NCI-H1436 treated with DMSO at 0.1 percent for 48 hours (cell line): ENCODE measurements around the gene HLA-DRB1.
"Not testable (repeated sequence)": the region's sequence is repeated elsewhere in the genome, so short reads cannot be mapped to it uniquely, and the experiment has no call there.

Source experiments
- DNase-seq: peaks from one replicate; lab custom pipeline; 2025; lab: John Stamatoyannopoulos, UW

The HLA-DRB1 gene

DNA sequence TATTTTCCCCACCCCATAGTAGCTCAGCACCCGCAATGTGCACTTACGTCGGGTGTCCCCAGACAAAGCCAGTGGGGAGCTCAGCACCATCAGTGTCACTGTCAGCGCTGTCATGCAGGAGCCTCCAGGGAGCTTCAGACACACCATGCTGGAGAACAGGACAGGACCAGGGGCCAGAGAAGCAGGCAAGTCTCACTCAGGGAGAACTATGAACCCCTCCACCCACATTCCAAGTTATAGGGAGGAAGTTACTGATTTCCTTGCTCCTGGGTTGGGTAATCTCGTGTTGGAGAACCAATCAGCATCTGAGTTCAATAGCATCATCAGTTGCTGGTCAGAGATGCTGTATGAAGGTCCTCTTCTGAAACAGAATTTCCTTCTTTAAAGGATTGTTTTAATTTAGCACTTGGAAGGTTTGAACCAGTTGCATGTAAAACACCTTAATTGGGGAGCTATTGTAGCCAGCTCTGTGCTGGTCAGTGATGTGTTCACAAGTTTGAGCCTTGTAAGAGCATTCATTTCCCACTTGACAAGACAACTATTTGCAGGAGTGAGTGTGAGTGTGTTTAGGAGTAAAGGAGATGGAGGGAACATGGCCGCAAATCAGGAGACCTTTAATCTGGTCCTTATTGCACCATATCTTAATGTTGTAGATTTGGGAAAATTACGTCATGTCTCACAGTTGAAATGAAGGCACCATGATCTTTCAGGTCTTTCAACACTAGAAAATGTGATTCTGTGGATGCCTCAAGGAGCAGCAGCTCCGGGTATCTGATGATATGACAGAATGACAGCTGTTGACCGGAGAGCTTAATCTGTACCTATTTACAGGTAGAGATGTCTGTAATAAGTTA lies at the start of gene HLA-DRB1:
Gene HLA-DRB1 (minus strand): TSS at position 253 of the 854 bp plus-strand sequence. CDS start 106 bp downstream, at position 147.
- no peak for DNase-seq

DNA sequence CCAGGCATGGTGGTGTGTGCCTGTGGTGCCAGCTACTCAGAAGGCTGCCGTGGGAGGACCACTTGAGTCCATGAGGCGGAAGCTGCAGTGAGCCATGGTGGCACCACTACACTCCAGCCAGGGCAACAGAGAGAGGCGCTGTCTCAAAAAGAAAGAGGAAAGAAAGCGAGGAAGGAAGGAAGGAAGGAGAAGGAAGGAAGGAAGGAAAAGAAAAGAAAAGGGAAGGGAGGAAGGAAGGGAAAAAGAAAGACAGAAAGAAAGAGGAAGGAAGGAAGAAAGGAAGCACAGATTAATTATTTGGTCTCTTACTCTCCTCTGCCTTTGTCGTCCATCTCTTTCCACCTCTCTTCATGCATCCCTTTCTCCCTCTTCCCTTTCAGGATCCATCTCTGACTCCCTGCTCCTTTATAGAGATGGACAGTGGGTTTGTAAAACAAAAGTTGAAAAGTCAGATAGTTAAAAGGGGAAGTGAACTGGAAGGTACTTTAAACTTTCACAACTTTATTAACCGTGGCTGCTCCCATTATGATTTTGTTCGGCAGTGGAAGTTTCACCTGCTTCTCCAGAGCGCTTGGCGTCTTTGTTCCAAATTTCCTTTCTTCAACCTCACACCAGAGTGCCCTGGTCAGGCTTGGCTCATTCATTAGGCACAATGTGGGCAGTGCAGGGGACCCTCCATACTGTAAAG lies 49.0 kb upstream of the HLA-DRB1 start:
- no peak for DNase-seq

DNA sequence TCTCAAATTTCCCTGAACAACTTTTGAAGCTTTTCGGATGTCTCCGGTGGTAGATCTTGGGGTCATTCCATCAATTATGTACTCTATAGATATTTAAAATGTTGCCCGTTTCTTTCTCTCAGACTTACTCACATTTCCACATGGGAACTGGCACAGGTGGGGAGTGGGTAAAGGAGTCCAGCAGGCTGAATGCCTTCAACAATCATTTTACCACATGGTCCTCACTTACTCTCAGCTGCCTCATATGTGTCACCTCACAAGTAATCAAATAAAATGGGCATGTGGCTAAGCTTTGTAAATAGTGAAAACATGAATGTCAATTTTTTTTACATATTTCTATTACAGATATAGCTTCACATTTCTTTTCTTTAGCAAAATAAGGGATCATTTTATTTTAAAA lies 48.2 kb upstream of the HLA-DRB1 start:
- no peak for DNase-seq

DNA sequence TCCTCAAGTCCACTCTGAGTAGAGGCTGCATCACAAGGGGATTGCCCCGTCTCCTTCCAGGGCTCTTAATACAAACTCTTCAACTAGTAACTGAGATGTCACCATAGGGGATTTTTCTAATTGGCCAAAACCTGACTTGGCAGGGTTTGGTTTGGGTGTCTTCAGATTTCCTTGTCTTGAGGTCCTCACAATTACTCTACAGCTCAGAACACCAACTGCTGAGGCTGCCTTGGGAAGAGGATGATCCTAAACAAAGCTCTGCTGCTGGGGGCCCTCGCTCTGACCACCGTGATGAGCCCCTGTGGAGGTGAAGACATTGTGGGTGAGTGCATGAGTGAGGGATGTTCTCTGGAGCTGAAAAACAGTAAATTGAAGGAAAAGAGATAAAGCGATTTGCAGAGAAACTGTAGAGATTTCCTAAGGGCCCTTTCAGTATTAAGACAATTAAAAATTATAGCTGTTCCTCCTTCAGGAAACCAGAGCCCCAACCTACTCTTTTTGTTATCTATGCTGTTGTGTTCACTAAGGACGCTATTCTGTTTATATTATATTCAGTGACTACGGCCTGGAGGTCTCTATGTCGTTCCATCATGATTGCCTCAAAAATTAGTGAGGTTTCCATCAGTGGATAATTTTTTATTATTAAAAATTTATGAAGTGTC lies 47.7 kb upstream of the HLA-DRB1 start, which contains the start of gene HLA-DQA1:
Gene HLA-DQA1 (plus strand): TSS at position 188 of the 662 bp plus-strand sequence. CDS start 53 bp downstream, at position 241.
- no peak for DNase-seq

DNA sequence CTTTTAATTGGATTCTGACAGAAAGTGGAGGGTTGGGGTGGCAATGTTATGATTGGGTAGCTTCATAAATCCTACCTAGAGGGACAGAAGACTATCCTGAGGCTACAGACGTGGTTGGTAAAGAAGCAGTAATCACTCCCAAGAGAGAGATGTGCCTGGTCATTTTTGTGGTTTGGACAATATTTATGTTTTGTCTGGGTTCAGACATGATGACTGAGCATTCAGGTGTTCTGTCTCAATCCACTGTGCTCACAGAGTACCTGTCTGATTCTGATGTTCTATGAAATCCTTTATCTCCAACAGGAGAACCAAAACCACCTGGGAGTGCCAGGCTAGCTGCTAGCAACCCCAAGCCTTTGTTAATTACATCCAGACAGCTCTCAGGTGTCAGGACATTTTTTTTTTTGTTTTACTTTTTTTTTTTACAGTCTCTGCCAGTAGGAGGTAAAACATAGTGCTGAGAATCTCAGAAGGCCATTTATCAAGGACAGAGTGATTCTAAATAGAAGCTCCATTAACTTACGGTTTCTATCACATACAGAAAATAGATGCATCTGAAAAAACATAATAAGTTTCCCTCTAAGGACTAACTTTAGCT lies 46.0 kb upstream of the HLA-DRB1 start:
- no peak for DNase-seq

DNA sequence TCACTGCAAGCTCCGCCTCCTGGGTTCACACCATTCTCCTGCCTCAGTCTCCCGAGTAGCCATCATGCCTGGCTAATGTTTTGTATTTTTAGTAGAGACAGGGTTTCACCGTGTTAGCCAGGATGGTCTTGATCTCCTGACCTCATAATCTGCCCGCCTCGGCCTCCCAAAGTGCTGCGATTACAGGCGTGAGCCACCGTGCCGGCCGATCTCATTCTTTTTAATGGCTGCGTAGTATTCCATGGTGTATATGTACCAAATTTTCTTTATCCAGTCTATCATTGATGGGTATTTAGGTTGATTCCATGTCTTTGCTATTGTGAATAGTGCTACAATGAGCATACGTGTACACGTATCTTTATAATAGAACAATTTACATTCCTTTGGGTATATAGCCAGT lies 40.1 kb upstream of the HLA-DRB1 start:
- not testable (repeated sequence) for DNase-seq

DNA sequence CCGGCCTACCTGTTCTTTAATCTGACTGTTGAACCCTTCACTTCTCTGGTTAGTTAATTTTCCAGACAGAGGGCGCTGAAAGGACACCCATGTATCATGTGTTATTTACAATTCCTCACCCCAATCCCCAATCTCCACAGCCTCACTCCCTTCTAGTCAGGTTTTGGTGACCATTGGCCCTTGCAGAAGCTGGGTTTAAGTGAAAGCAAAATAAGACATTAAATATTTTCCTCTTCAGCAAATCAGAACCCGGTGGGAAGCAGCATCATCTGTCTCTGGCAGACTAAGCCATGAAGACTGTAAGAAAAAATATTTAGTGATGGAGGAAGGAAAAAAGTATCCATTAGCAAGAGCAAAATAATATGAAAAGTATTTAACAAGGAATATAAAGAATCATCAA lies 38.2 kb upstream of the HLA-DRB1 start:
- no peak for DNase-seq

DNA sequence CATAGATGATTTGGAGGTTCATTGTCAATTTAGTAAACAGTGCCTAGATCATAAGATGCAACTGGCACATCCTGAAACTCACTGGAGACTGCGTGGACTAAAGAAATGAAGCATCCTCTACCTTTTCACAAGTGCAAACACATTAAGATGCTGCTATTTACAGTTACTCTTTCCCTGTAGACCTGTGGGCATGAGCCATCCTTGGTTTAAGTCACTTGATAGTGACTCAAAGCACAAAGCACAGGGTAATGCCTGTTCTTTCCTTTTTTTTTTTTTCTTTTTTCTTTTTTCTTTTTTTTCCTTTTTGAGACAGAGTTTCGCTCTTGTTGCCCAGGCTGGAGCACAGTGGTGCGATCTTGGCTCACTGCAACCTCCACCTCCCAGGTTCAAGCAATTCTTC lies 37.6 kb upstream of the HLA-DRB1 start:
- no peak for DNase-seq

DNA sequence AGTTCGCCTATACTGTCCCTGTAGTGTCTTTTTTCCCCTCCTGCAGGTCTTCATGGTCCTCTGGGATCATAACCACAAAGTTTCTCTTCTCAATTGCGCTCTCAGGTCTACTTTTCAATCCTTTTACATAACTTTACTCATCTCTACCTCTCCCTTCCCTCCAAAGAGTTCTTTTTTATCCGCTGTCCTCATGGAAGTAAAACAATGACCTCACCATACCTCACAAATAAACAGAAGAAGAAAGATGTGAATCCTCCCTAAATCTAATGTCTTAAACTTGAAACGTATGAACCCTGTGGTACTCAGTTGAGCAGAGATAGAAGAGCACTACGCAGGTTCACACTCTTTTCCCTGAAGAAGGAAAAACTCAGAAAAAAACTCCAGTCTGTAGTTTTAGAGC lies 35.5 kb upstream of the HLA-DRB1 start:
- DNase-seq: no peak

DNA sequence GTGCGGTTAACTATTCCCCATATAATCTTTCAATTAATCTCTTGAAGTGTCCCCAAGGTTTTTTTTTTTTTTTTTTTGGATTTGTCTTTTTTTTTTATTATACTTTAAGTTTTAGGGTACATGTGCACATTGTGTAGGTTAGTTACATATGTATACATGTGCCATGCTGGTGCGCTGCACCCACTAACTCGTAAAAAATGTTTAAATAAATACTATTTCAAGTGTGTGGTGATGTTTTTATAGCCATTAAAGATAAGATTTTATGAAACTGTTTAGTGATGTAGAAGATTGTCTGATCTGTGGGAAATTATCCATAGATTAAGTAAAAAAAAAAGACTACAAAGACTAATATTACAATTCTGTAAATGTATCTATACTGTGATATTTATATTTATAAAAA lies 34.9 kb upstream of the HLA-DRB1 start:
- DNase-seq: no peak

DNA sequence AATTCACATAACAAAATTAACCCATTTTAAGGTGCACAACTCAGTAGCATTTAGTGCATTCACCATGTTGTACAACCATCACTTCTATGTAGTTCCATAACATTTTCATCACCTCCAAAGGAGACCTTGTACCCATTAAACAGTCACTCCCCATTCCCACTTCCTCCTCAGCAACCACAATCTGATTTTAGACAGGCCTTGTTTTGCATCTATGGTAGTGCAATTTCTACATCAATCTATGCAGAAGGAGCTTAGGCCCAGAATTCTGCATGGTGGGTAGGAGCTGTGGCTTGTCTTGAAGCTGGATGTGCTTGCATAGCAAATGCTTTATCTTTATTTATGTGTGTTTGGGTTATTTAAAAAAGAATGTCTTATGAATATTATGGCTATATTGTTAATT lies 34.0 kb upstream of the HLA-DRB1 start:
- no peak for DNase-seq

DNA sequence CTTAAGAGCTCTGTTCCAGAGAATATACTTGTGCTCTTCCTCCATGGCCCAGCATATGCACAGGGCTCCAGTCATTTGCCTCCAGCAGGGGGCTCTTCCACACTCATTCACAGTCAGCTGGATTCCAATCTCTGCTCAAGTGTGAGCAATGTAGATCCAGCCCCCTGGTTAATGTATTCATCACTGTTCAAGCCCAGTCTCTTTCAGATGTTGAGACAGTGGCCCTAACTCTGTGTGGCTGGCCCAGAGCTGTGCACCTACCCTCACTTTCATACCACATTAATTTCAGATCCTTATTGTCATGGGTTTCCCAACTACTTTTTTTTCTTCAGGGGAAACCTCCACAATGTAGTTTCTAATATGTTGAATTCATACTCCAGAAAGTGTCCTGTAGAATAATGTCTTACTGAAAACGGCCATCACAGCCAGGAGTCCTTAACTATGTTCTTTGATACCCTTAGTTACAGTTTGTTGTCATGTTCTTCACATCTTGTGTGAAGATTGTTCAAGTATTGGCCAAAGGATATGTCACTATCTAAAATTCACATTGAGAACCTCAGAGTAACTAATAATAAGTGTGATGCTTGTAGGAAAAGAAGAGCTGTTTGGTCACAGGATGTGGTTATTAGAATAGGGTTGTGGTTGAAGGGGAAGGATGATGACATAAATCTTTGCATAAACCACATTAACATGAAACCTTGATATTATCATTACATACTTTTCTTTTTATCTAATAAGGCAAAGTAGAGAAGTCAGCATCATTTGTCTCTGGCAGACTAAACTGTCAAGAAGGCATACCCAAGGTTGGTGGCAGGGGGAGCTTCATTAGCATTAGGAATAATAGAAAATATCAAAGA lies 33.1 kb upstream of the HLA-DRB1 start:
- no peak for DNase-seq

DNA sequence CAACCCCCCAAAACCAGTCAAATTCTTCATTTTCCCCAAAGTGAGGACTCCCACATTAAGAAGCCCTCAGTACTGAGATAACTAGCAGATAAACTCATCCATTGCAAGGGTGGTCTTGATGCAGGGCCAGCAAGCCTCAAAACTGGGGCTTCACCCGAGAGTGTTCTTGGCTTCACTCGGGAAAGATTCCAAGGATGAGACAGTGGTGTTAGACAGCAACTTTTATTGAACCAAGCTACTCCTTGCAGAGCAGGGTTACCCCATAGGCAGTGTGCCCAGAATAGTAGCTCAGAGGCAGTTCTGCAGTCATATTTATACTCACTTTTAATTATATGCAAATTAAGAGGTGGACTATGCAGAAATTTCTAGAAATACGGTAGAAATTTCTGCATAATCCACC lies 31.7 kb upstream of the HLA-DRB1 start:
- no peak for DNase-seq

DNA sequence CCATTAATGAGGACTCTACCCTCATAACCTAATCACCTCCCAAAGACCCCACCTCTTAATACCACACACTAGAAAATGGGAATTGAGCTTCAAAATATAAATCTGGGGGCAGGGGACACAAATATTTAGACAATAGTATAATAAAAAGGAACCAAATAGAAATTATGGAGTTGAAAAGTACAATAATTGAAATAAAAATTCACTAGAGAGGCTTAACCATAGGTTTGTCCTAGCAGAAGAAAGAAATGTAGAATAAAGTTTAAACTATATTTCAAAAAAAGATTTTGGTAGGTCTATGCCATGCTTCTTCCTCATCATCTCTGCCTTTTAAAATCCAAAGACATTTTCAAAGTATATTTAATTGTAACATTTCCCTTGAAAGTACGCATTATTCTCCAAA lies 28.1 kb upstream of the HLA-DRB1 start:
- no peak for DNase-seq

DNA sequence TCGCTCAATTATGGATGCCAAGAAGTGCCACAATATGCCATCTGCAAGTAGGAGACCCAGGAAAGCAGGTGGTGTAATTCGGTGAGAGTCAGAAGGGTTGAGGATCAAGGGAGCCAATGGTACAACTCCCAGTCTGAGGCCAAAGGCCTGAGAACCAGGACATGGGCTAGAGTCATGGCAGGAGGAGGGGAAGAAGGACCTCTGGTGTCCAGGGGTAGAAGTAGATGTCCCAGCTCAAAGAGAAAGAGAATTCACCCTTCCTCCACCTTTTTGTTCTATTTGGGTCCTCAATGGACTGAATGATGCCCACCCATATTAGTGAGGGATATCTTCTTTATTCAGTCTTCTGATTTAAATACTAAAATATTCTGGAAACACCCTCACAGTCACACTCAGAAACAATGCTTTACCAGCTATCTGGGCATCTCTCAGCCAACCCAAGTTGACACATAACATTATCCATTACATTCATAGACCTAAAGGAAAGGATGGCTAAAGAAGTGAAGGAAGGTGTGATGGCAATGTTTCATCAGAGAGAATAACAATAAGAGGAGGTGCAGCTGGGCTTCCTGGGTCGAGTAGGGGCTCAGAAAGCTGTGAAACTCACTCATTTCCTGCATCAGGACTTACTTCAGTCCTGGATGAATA lies 26.4 kb upstream of the HLA-DRB1 start:
- no peak for DNase-seq

DNA sequence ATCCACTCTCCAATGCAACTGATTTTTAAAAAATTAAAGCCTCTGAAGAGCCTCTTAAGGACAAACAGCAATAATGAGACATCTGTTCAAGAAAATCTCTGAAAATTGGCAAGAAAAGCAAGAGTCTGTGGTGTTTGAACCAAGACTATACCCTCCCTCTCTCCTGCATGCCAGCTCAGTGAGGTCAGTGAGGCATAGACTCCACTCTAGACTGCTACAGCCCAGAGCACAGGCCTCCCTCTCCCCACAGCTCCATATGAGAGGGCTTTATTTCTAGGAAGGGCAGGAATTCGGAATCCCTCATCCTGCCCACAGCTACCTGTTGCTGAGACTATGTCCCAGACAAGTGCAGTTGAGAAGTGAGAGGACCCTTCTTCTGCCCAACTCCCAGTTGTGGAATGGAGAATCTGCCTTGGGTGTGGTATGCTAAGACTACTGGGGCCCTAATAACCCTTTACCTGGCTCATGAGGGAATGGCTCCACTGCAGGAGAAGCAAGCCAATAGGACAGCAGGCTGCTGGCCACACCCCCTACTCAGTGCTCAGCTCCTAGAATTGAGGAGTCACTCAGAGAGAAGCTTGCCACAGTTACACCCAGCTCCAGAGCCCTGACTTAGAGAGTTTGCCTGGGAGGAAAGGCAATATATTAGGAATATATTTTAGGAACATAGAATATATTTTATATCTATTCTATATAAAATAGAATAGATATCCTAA lies 24.9 kb upstream of the HLA-DRB1 start:
- no peak for DNase-seq

DNA sequence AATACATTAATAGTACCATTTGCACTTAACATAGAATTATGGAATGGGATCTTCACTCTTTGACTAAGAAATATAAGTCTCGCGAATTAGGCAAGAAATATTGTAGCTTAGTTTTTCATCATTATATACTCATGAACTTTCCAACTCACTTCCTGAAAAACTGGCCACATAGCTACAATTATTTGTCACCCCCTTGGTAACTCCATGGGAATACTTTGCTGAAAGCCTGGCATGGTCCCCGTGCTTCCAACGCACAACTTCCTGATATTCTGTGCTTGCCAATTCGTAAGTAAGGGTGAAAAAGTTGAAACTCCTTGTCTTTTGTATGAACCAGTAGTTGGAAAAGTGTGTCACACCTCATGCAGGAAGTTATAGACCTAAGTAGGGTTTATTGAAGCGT lies 23.8 kb upstream of the HLA-DRB1 start:
- no peak for DNase-seq

DNA sequence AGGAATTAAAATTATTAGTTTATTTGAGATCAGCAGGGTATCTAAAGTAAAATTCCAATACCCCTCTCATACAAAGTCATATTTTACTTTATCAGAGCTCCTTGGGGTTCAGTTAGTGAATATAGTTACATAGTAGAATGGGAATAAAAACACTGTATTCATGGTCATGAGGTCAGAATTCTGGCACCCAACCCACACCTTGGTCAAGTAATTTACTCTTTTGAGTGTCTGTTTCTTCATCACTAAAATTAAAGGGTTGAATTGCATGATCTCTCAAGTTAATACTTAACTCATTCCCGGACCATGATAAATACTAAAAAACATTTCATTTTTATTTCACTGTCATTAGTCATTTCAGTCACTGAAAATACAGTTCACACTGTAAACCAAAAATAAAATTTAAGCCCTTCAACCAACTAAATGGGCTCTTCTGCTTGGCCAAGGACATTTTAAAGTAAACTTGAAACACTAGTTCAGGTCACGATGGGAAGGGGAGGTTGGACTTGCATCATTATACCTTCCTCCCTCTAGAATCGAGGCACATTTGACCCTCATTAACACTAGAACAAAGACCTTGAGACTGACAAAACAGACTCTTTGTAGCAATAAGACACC lies 21.1 kb upstream of the HLA-DRB1 start:
- DNase-seq: no peak

DNA sequence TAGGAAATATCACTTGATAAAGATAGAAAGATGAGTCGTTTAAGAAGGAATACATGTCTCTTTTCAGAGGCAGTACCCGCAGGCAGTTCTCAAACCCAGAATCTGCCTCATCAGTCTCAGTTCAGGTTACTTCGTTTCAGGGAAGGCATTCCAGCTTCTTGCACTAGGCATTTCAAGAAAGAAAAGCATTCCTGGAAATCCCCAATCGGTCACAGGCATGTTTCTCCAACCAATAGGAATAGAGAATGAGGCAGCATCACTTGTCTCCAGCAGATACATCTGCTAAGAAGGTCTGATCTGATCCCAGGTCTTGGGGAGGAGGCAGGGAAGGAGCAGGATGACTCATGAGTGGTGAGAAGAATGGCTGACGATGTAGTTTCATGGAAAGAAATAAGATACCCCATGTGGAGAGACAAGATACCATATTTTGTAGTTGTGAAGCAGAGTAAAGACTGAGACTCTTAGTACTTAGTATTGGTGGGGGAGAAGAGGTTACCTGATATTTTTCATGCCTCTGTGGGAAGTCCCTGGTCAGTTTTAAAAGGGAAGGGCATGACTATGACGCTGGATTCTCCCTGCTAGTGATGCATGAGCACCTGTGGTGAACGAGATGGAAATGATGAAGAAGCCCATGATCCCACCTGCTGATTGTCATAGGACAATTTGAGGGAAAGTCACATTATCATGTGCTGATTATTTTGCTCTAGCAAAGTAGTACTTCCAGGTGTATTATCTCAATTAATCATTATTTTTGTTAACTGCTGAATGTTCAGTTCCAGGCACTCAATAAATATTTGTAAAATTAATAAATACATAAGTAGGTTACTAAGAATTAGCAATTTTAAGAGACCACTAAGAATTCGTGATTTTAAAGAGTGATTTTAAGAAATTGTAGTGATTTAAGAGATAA lies 20.3 kb upstream of the HLA-DRB1 start:
- DNase-seq: peak; percentile 3
